Measurements from ENCODE around the gene CHMP4B.

The CHMP4B gene

DNA sequence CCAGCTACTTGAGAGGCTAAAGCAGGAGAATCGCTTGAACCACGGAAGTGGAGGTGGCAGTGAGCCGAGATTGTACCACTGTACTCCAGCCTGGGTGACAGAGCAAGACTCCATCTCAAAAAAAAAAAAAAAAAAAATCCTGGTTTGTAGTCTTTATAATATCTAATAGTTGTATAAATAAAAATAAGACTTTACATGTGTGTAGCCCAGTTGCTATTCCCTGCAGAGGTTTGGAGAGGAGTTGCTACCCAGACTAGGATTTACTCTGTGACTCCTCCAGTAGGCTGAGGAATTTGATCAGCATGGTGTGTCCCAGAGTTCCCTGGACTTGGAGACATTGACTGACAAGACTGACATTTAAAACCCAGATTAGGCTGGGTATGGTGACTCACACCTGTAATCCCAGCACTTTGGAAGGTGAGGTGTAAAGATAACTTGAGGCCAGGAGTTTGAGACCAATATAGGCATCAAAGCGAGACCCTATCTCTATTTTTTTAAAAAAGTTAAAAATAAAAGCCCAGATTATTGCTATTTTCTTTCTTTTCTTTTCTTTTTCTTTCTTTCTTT, 10.2 kb downstream of the CHMP4B start:
- DNase-seq (ENCODE audit: low read depth): no peak

DNA sequence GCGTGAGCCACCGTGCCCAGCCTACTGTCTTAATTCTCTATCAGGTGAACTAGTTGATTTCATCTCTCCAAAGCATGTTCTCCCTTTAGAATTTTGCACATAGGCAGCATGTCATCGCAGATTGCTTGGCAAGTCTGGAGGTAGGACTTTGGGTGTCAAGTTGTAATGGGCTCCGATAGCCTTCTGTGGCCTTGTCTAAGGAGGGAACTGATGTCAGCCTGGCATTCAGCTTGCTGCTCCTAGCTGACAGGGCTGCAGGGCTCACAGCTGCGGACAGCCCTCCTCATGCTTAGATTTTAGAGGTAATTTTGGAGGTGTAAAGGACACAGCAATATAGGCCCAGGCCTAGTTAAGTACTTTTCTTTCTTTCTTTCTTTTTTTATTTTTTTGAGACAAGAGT, 11.3 kb downstream of the CHMP4B start:
- DNase-seq (ENCODE audit: low read depth): no peak

DNA sequence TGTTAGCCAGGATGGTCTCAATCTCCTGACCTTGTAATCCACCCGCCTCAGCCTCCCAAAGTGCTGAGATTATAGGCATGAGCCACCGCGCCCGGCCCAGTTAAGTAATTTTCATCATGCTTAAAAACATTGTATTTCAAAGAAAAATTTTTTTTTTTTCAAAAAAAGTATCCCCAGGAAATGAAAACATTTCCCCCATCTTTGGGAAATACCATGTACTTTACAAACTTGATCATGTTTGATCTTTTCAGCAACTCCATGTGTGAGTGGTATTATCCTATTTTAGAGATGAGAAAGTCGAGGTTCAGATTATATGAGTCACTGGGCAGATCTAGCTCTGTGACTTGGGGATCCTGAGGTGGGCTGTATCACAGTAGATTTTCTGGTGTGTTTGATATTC, 11.8 kb downstream of the CHMP4B start:
- DNase-seq (ENCODE audit: low read depth): no peak

DNA sequence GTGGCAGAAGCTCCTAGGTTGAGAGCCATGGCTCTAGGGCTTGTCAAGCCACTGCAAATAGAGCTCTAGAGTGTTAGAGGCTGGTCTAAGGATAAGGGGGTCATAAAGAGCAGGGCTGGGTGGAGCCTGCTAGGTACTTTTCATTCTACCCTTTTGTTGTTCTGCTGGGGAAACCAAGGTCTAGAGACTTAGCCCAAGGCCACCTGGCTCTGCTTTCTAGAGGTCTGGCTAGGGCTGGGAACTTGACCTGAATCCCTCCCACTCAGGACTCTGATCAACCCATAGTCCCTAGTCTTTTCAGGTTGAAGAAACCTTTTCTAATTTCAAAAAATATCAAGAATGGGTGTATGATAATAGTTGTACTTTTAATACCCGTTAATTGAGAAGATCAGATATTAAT, 13.7 kb downstream of the CHMP4B start:
- no peak for DNase-seq (ENCODE audit: low read depth)

DNA sequence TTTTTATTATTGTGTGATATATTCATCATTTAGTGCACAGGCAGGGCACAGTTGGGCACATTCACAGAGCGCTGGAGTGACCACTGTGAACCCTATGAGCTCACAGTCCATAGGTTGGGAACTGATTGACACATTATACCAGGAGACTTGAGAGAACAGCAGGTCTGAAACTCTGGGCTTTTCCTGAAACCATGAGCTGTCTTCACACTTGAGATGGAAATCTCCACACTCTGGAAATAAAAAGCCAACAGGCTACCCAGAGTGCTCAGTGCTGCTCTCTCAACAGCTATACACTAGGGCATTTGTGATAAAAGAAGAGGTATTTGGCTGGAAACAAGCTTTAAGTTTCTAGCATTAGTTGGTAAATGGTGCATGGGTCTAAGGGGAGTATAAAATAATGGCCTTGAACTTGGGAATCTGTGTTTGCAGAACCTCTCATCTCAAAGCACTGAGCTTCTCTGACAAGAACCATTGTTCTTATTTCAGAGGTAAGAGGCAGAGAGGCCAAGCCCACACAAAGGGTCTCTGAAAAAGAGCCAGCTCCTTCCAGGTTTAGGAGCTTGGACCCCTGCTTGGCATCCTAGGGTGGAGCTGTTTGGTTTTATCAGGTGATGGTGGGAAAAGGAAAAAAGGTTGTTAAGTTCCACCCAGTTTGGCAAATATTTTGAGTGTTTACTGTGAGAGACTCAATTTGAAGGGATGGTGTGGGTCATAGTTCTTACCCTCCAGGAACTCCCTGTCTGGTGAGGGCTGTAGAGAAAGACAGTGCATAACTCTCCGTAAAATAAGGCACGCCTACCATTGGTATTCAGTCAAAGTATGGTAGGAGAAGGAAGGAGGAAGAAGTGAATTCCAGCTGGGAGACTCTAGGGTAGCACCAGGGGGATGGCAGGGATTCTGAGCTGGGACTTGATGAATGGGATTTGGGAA, 14.5 kb downstream of the CHMP4B start:
- no peak for DNase-seq (ENCODE audit: low read depth)

DNA sequence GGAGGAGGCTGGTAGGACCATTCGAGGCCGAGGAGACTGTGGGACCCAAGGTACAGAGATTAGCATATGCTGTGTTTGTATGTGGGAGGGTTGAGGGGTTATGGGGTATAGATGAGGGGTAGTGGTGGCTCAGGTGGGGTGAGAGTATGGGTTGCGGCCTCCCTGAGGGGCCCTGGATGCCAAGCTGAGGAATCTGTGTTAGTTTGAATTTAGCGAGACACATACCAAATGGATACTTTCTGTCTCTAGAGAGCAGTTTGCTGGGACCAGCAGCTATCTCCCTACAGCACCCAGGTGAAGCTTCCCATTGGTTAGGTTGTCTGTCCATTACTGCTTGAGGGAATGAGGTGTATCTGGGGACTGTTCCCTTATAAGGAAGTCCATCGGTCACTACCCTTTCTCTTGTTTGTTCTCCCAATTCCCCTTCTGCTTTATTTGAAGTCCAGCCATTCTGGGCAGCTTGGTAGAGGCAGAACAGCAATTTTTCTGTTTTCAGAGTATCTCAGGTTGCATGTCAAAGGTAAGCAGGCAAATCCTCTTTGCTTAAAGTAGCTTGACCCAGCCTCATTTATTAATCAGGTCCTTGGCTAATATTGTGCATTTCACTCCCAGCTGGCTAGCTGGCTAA, 15.2 kb downstream of the CHMP4B start:
- DNase-seq (ENCODE audit: low read depth): no peak

DNA sequence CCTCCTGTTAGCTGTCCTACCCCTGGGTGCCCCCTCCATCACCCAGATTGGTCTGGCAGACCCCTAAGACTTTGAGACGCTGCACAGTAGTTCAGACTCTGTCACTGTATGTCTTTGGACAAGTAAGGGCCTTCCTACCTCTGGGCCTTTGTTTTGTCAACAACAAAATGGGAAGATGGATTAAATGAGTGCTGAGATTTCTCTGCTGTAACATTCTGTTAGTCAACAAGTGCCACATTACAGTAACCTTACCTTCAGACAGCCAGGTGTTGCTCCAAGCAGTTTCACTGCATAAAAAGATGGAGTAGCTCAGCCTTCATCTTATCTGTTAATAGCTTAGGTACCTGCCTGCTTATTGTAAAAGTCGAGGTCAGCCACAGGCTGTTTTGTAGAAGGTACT, 16.0 kb downstream of the CHMP4B start:
- DNase-seq (ENCODE audit: low read depth): no peak

DNA sequence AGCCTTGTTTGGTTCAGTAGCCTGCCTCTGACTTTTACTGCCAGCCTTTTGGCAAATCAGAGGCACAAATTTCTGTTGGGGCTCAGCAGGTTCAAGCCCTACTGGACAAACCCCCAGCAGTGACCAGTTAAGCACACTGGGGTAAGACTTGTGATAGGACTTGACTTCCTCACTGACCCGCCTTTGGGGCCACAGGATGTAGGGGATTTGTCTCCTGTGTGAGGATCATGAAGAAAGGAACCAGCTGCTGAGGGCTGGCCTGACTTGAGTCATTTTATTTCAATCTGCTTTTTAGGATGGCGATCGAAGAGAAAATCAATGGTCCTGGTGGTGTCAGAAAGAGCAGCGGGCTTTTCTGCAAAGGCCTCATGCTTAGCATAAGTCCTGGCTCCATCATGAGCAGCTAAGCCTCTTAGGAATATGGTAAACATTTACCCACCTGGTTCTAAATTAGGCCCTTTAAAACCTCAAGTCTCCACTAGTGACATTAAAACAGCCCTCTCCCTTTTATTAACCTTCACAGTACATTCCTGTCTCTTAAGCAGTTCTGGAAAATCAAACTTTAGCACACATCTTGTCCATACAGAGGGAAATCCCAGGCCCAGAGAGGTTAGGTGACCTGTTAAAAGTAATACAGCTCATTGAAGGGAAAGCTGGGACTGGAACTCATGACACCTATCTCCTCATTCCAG, 16.6 kb downstream of the CHMP4B start:
- DNase-seq (ENCODE audit: low read depth): no peak

DNA sequence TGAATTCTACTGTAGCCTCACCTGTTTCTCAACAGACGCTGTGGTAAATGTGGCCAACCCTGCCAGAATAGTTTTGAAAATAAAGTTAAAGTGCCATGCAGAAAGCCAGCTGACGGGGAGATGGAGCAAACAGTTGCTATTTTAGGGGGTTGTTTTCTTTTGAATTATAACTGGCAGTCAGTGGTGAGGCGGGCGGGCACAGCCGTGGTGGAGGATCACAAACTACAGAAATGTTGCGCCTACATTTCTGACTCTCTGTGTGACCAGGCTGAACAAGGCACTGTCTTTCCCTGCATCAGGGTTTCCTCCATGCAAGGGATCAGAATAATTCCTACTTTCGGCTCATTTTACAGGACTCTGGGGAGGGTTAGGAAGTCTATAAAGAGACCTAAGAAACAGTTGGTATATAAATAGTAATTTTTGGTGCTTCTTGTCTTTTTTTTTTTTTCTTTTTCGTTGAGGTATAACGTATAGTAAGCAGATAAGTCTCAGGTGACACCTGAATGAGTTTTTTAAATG, 17.2 kb downstream of the CHMP4B start:
- no peak for DNase-seq (ENCODE audit: low read depth)

DNA sequence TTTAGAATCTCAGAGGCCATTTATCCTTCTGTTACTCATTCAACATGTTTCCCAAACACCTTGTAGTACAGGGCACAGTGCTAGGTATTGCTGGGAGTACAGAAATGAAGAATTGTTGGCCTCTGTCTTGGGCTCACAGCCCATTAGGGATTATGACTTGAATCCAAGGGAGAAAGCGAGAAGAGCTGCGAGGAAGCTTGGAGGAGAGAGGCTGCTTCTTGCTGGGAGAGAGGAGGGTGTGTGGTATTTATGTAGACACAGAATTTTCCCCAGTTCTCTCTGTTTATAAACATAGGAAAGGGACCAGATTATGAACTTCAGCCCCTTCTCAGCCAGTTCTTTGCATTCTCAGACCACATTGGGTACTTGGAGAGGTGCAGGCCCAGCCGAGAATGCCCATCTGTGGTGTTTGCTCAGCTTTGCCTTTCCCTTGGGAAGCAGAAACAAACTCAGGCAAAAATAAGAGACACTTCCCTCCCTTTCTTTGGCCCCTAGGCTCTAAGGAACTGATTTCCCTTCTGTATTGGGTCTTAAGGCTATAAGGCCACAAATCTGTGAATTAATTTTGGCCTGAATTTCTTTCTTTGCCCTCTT, 17.9 kb downstream of the CHMP4B start:
- DNase-seq (ENCODE audit: low read depth): no peak

DNA sequence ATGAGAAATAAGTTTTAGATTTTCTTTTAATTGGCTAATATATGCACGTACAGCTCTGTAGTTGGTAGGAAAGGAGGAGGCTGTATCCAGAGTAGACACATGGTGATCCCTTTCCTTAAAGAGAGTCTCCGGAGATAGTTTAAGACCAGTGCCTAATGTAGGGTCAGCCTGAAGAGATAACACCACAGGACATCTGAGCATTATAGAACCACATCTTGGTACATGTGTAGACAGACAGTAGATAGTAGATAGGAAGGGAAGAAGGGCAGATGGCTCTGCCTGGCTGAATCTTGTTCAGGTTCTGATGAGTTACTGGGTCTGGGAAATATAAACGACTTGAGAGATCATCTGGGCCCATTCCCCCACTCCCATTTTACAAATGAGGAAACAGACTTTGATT, 18.5 kb downstream of the CHMP4B start:
- no peak for DNase-seq (ENCODE audit: low read depth)

DNA sequence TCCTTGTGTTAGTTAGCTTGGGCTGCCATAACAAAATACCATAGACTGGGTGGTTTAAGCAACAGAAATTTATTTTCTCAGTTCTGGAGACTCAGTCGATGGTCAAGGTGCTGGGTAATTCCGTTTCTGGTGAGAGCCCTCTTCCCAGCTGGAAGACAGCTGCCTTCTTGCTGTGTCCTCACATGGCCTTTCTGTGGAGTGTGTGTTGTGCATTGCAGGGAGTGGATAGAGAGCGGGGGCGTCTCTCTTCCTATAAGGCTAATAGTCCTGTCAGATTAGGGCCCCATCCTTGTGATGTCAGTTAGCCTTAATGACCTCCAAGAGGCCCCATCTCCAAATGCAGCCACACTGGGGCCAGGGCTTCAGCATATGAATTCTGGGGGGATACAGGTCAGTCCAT, 19.2 kb downstream of the CHMP4B start:
- DNase-seq (ENCODE audit: low read depth): no peak

DNA sequence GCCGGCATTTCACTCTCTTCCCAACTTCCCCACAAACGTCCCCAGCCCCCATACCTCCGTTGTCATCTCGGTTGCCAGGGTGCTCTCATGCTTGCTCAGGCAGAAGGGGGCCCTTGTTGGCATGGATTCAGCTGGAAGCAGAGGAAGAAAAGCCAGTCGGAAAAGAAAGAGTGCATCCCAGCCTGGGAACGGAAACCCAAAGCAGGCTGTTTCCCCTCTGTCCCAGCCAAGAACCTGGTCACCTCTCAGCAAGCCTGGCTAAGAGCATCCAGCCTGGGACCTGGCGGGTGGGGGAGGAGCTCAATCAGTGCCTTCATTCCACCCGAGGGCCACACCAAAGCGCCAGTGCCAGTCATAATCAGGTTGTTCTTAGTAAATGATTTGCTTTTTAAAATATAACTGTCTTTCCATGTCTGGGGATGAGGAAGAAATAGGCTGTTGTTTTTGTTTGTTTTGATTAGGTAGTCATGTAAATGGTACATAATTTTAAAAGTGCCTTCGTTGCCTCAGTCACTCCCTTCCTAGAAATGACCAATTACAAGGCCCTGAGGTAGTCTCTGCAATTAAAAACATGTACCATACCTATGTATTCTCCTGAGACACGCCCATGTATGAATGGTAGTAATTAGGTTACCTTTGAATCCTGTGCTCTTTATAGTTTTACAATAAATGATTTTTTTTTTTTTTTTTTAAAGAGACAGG, 21.1 kb downstream of the CHMP4B start:
- no peak for DNase-seq (ENCODE audit: low read depth)

DNA sequence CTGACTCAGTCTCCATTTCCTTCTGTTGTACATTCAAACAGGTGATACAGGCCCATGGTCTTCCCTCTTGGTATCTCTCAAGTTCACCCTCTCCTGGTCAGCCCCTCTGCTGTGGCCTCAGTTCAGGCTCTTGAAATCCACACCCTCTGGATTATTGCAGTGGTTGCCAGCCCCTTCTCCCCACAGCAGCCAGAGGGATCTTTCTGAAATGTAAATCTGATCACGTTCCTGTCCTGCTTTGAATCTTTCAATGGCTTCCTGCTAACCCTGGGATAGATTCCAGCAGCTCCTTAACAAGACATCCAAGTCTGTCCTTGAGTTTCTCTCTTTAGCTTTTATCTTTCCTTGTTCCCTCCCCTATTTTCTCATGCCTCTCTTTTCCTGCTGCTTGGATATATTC, 22.2 kb downstream of the CHMP4B start:
- no peak for DNase-seq (ENCODE audit: low read depth)

DNA sequence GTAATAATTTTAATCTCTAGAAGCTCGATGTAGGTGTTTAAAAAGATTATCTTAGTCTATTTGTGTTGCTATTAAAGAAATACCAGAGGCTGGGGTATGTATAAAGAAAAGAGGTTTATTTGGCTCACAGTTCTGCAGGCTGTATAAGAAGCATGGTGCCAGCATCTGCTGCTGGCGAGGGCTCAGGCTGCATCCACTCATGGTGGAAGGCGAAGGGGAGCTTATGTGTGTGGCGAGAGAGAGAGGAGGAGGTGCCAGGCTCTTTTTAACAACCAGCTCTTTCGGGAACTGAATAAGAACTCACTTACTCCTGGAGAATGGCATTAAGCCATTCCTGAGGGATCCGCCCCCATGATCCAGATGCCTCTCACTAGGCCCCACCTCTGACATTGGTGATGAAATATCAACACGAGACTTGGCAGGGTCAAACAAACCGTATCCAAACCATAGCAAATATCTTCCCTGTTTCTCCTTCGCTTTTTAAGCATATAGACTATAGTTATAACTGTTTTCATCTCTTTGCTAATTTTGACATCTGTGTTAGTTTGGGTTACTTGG, 24.5 kb downstream of the CHMP4B start:
- no peak for DNase-seq (ENCODE audit: low read depth)

DNA sequence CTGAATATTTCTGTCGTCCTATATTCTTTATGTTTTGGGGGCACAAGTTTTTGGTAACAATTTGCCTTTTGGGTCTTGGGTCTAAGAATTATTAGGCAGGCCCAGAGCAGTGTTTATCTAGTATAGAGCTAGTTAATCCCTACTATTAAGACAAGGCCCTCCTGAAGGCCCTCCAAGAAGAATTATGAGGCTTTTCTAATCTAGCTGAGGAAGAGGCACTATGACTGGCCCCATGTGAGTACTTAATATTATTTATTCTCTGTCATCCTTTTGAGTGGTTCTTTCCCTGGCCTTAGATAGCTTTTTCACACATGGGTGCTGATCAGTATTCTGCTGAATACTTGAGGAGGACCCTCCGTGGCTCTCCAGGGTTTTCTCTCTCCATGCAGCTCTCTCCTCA, 25.1 kb downstream of the CHMP4B start:
- no peak for DNase-seq (ENCODE audit: low read depth)

DNA sequence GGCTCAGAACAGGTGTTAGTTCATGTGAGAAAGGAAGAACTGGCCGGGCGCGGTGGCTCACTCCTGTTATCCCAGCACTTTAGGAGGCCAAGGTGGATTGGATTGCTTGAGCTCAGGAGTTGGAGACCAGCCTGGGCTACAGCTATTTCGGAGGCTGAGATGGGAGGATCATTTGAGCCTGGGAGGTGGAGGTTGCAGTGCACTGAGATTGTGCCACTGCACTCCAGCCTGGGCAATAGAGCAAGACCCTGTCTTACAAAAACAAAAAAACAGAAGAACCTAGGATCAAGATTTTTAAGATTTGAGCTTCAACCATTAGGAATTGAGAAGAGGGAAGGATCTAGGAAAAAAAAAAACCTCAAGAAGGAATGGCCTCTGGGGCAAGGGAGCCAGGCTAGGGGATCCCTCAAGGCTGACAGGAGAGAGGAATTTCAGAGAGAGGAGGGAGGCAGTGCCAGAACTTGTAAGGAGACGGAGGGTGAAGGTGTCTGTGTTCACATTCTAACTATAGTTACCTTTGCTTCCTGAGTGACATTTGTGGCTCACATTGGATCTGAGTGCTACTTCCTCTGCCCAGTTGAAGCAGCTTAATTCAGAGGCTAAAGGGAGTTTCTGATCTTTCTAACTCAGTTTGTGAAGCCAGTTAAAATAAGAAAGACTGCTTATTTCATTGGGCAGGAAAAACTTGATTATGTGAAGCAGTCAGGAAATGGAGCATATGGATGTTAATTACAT, 26.1 kb downstream of the CHMP4B start:
- DNase-seq (ENCODE audit: low read depth): no peak

DNA sequence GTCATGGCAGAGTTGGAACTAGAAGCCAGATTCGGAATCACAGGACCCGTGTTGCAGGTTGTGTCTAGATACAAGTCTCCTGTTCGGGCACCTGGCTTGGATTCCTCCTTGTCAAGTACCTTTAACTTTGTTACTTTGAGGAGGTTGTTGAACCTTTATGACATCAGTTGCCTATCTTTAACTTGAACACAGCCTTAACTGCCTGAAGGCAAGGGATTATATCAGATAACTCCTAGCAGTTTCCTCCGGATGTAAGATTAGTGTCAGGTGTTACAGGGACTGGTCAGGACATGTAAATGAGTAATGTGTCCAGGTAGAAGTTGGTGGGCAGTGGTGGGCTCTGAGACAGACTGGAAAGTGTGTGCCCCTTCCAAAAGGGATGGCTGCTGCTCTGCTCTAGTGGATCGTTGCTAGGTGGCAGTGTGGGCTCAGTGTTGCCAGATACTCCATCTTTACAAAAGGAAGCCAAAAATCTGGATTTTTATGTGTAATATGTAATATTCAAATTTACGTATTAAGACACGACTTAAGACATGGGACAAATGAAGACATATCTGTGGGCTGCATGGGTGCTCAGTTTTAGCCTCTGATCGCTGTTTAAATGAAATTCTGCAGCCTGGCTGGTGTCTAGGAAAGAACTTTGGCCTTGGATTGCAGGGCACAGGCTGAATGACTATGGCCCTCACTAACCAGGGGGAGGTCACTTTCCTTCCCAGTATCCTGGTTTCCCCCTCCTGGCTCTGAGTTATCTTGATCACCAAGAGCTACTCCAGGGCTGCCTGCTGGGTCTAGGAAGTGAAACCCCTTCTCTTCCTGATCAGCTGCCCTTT, 27.1 kb downstream of the CHMP4B start:
- no peak for DNase-seq (ENCODE audit: low read depth)

DNA sequence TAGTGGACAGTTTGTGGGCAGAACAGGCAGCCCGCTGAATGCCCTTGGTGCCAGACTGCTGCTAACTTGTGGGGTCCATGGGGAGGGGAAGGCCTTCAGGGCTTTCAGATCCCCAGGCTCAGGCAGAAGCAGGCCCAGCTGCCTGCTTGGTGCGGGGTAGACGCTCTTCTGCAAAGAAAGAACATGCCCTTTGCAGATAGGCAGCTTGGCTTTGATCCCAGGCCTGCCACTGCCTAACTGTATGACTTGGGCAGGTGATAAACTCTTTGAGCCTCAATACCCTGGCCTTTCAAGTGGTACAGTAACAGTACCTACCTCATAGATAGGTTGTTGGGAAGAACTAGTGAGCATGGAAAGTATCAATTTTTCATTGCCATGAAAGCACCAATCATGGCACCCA, 28.4 kb downstream of the CHMP4B start:
- no peak for DNase-seq (ENCODE audit: low read depth)

DNA sequence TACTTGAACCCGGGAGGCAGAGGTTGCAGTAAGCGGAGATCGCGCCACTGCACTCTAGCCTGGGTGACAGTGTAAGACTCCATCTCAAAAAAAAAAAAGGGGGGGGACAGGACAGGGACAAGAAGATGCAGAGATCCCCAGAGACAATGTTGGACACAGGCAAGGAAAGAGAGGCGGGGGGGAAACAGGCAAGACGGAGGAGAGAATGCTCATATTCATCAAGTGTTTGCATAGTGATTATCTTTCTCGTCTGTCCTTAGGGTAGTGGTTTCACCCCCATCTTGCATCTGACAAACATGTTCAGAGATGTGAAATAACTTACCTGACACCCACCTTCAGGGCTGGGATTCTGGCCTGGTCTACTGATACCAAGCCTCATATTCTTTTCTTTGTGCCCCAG, 29.0 kb downstream of the CHMP4B start:
- no peak for DNase-seq (ENCODE audit: low read depth)

All from T-helper 22 cell (primary cell).